Motor neuron (in vitro differentiated cells): ENCODE measurements around the gene PLEKHG1. TPM values are rescaled to one million over a fixed set of nuclear protein-coding genes. Genes with fewer than 3 reads are reported as not detected.
A peak's percentile ranks its signal among the peaks of the same experiment; 100 is the strongest.

Experiments used
- ATAC-seq, 8 experiments: fragments of 200-7000 bp; cut with Tn5 transposase; replicated peaks in 6 of 8; 2 replicates each; pipeline ENCODE4 v1.8.0; 2021; ENCODE audit warnings: mild to moderate bottlenecking in 8 of 8, moderate library complexity in 8 of 8
- H3K27ac ChIP-seq, 2 donors: fragments of 250-450 bp; sonication (Bioruptor Pico); 2 replicates each; pipeline ENCODE4 v1.9.0; 2021; ENCODE audit warnings: antibody characterized with exemption in 2 of 2, mild to moderate bottlenecking in 2 of 2, moderate library complexity in 1 of 2
- H3K4me1 ChIP-seq, 2 donors: fragments of 250-450 bp; sonication (Bioruptor Pico); replicated peaks in 1 of 2; 2 replicates each; pipeline ENCODE4 v1.6.1; 2021; ENCODE audit warnings: antibody characterized with exemption in 2 of 2, mild to moderate bottlenecking in 2 of 2, moderate library complexity in 1 of 2
- H3K4me3 ChIP-seq, 5 donors: fragments of 250-450 bp; sonication (Bioruptor Pico); 2 replicates each; pipeline ENCODE4 v1.9.0; 2021; ENCODE audit warnings: antibody characterized with exemption in 5 of 5, mild to moderate bottlenecking in 5 of 5, moderate library complexity in 4 of 5
- WGBS, 10 experiments: fragments of 450-650 bp; shearing (Covaris generic); methylation state at CpG; one replicate each; pipeline ENCODE4 v1.0.0; 2022; 5-methylcytosine and 5-hydroxymethylcytosine counted together
- in situ Hi-C, 9 experiments: fragments of 400-800 bp; cut with MboI; loops; one replicate each; pipeline ENCODE4 v1.15.0; 2021; ENCODE audit warnings: low sequenced_read_pairs in 9 of 9, low pct_unique_long_range_greater_than_20kb in 2 of 9; ENCODE audit not compliant: unreplicated experiment in 9 of 9
- total RNA-seq, 8 experiments: library from RNA; unstranded; fragments of 300-600 nt; gene quantifications; 2 replicates each; pipeline versions ENCODE4 v1.2.3 to v1.2.4, GENCODE V29; 2022

PLEKHG1 gene
- 10 to 100 TPM in 5 of 8 experiments, 1 to 10 TPM in 3; 7.8 to 48.8 (median 11.3) TPM for total RNA-seq

DNA sequence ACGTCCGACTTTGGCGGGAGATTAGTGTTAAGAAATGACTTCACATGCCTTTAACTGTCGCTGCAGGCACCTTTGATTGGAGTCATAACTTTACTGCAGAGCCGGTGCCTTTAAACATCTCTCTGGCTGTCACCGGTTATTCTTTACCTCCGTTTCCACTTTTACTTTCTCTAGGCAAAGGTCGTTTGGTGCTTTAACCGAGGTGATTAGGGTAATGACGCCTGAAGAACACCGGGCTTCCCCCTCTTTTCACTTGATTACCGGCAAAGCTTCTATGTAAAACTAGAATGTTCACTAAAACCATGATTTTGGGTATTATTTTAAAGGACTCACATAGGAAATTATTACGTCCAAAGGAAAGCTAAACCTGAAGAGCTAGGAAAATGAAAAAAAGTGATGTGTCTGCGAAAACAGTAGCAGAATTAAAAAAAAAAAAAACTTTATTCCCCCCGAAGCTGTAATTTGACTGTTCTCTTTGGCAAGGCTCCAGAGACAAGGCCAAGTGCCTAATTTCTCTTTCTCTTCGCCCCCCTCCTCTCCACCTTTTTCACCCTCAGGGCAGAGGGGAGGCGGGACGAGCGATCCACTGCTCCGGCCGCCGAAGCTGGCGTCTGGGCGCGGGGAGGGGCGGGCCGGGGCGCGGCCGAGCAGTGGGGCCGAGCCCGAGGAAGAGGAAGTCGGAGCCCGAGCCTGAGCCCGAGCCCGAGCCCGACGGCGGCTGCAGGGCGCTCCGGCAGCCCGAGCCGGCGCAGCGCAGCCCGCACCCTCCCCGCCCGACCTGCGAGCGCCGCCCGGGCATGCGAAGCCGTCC lies at the start of gene PLEKHG1:
Gene PLEKHG1 (plus strand): TSS at position 687 of the 811 bp plus-strand sequence. CDS start 133,797 bp downstream, outside the sequence.
- H3K27ac ChIP-seq, result peak within 1 kb of the TSS; percentile 90 to 94
- in situ Hi-C loops, result loop anchor here in 3 of 9 experiments (25.0 kb wide), 3 partner anchors 162 to 213 kb away; no protein-coding TSS in a partner anchor
- peak; percentile 66 to 89 (median 68) for ATAC-seq
- peaks cover 19 to 22% of the 10 kb centered on the region in 2 donors for H3K4me1 ChIP-seq
- WGBS, 10 experiments, result 4 to 71% (median 31%) methylated on average over 4 to 10 of the region's 54 CpGs
- peak within 1 kb of the TSS; percentile 59 to 98 (median 96) for H3K4me3 ChIP-seq

DNA sequence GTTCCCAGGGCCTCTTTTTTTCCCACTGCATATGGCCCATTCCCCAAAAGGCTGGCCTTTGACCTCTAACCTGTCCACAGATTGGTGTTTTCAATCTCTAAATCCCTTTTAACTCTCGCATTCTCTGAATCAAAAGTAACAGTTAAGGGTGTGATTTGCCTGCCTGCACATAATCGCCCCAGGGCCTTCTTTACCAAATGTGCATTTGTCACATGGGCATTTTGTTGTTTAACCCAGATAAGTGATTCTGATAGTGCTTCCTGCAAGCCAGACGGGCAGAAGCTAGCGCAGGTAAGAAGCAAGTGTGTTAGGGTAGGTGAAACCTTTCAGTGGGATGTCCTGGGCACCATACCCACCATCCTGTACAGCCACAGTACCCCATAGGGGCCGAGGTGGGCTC lies 49.4 kb upstream of the PLEKHG1 start:
- H3K4me3 ChIP-seq, result no peak overlapping the region
- ATAC-seq, result peak in 3 of 8 experiments; percentile 10 to 47 (median 18)
- in situ Hi-C loops, result no loop called here
- WGBS, 10 experiments, result 40 to 100% (median 82%) methylated on average over 1 to 3 of the region's 5 CpGs; no CpG with 5 or more reads in 6 of the 10 experiments
- peaks cover 0 to 30% of the 10 kb centered on the region in 2 donors for H3K4me1 ChIP-seq
- H3K27ac ChIP-seq, result no peak overlapping the region

DNA sequence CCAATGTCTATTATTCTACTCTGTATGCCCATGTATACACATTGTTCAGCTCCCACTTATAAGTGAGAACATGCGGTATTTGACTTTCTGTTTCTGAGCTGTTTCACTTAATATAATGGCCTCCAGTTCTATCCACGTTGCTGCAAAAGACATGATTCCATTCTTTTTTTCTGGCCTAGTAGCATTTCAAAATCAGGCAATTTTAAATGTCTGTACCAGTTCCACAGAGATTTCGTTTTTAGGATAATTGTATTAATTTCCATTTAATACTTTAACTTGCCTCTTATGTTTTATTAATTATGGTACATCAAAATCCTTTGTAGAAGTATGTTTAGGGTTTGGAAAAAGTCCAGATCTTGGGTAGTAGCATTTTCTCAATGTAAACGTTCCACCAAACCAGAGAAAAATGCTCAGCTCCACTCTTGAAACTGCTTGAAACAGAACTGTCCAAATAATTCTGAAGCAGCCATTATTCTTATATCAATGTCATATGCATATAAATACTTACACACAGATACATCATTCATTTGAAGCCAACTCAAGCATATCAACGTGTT lies 42.6 kb upstream of the PLEKHG1 start:
- H3K27ac ChIP-seq, result no peak overlapping the region
- no peak for ATAC-seq
- in situ Hi-C loops, result no loop called here
- no peaks in the 10 kb centered on the region for H3K4me1 ChIP-seq
- 36 to 91% (median 64%) methylated on average over 2 to 5 of the region's 5 CpGs for WGBS, 10 experiments
- no peak overlapping the region for H3K4me3 ChIP-seq

DNA sequence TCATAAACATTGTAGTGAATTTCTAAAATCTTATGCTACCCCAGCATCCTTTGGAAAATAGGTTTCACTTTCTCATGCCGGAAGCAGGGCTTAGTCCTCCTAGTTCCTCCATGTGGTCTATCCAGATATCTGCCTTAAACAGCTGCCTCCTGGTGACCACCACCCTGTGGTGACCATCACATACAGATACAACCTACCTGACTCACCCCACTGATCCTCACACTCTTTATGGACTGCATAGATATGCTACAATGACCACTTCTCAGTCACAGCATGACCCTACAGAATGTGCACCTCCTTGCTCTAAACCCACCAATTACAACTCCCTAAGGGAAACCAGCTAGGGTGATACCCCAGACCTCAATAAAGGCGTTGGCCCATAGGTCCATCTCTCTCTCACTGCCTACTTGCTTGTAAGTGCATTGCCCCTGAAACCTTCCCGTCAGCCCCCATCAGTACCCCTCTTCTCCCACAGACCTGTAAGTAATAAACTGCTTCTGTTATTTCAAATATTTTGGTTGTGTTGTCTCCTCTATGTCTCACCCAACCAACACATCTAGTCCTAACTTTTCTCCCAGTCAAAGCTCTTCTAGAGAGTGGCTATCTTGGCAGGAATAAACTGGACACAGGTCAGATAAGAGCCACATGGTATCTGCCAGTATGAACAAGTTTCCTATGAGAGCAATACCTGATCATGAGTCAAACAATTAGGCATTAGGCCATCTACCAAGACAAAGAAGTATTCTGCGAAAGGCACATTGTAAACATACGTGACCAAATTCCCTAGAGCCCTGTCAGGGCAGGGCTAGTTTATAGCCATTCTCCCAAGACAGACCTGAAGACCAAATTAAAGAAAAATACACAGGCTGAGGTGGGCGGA lies 39.4 kb upstream of the PLEKHG1 start:
- no peak overlapping the region for H3K4me3 ChIP-seq
- no peaks in the 10 kb centered on the region for H3K4me1 ChIP-seq
- in situ Hi-C loops, result no loop called here
- ATAC-seq, result peak in 2 of 8 experiments; percentile 22 to 25
- 50 to 90% (median 77%) methylated on average over 1 to 6 of the region's 6 CpGs; no CpG with 5 or more reads in 2 of the 10 experiments for WGBS, 10 experiments
- H3K27ac ChIP-seq, result no peak overlapping the region

DNA sequence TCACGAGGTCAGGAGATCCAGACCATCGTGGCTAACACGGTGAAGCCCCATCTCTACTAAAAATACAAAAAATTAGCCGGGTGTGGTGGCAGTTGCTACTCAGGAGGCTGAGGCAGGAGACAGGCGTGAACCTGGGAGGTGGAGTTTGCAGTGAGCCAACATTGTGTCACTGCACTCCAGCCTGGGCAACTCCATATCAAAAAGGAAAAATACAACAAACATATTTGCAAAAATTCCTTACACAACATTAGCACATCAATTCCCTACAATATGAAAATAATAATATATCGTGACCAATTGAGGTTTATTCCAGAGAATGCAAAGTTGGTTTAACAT lies 38.8 kb upstream of the PLEKHG1 start:
- in situ Hi-C loops, result no loop called here
- H3K4me1 ChIP-seq, result peaks cover 3 to 5% of the 10 kb centered on the region in 2 donors
- WGBS, 10 experiments, result 40 to 100% (median 75%) methylated on average over 1 to 6 of the region's 6 CpGs; no CpG with 5 or more reads in 2 of the 10 experiments
- H3K4me3 ChIP-seq, result no peak overlapping the region
- ATAC-seq, result no peak
- H3K27ac ChIP-seq, result no peak overlapping the region

DNA sequence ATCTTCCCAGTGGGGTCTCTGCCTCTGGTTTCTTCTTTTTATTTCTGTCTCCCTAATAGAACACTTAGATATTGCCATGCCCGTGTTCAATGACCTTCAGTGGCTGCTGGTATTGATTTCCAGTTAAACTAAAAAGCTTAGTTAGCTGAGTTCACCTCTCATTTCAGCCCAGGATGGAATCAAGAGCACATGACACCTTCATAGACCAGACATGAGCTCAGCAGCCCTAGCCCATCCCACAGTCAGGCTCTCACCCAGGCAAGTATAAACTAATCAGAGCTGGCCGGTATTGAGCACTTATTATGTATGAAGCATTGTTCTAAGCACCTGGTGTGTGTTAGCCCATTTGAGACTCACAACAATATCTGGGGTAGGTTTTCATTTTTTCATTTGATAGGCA lies 33.7 kb upstream of the PLEKHG1 start:
- 33 to 100% (median 64%) methylated on average over 1 to 2 of the region's 2 CpGs; no CpG with 5 or more reads in 6 of the 10 experiments for WGBS, 10 experiments
- Histone ChIP-seq H3K4me3 (no peak overlapping the region), H3K27ac (no peak overlapping the region), H3K4me1 (peaks cover 40 to 45% of the 10 kb centered on the region in 2 donors)
- no peak for ATAC-seq
- in situ Hi-C loops, result no loop called here

DNA sequence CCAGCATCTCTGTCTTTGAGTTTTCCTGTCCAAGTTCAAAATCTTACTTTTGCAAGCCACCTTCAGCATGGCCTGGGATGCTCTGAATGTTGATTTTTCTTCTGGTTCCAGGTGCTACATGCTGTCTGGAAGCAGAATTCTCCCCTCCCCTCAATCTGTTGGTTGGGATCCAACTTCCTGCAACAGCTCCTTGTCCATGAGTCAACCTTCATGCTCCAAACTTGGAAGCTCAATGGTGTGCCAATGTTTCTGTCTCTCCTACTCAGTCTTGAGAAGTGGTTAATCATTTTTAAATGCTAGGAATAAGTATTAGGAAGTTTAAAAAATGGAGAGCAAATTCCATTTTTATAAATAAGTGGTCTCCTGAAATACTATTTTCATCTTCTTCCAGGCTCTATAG lies 33.2 kb upstream of the PLEKHG1 start:
- in situ Hi-C loops, result no loop called here
- ATAC-seq, result no peak
- no peak overlapping the region for H3K27ac ChIP-seq

DNA sequence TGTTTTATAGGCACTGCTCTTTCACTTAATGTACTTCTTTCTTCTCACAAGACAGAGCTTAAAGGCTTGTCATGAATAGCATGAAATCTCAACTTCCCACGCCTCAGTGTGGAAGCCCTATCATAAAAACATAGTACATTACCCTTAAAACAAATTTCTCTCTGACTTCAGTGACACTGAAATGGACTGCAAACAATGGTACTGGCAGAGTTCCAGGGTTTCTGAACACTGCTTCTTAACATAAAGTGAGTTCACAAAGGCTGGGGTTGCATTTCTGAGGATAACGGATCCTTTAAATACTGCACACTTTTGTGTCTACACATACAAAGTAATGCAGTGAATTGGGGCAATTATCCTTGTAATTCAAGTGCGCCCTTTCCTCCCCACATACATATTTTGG lies 32.3 kb upstream of the PLEKHG1 start:
- ATAC-seq, result peak in 5 of 8 experiments; percentile 57 to 78 (median 69)
- Histone ChIP-seq H3K4me1 (peaks cover 40 to 53% of the 10 kb centered on the region in 2 donors), H3K27ac (peak overlapping the region; percentile 35 to 45), H3K4me3 (no peak overlapping the region)
- in situ Hi-C loops, result no loop called here
- WGBS, 10 experiments, result 20 to 82% (median 60%) methylated on average over 1 to 3 of the region's 3 CpGs; no CpG with 5 or more reads in 2 of the 10 experiments

More for the DNA sequence above, 33.2 kb upstream of the PLEKHG1 start:
- H3K4me1 ChIP-seq, result peaks cover 40 to 51% of the 10 kb centered on the region in 2 donors
- no peak overlapping the region for H3K4me3 ChIP-seq

DNA sequence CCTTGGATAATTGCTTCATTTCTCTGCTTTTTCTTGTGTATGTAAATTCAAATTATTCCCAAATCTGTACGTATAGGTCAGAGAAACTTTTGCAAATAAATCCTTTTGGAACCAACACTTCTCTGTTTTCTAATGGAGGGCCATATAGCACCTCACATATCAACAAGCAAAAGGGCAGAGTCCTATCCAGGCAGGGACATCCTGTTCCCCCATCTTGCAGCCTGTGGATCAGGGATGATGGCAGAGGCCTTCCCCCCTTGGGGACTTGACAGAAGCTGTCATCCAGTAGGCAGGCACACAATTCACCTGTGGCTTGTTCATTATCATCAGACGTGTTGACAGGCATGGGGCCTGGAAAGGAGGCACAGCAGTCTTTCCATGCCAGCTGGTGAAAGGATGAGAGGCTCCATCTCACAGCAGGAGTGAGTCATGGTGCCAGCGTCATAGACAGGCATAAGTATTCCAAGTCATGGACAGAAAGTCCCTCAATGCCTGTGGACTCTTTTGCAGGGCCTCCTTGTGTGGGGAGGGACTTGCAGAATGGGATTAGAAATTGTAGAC lies 31.8 kb upstream of the PLEKHG1 start:
- in situ Hi-C loops, result no loop called here
- WGBS, 10 experiments, result 0 to 89% (median 63%) methylated on average over 1 to 2 of the region's 3 CpGs; no CpG with 5 or more reads in 4 of the 10 experiments
- peak overlapping the region; percentile 18 to 46 for H3K27ac ChIP-seq
- no peak overlapping the region for H3K4me3 ChIP-seq
- H3K4me1 ChIP-seq, result peaks cover 44 to 58% of the 10 kb centered on the region in 2 donors
- peak in 7 of 8 experiments; percentile 25 to 84 (median 73) for ATAC-seq

DNA sequence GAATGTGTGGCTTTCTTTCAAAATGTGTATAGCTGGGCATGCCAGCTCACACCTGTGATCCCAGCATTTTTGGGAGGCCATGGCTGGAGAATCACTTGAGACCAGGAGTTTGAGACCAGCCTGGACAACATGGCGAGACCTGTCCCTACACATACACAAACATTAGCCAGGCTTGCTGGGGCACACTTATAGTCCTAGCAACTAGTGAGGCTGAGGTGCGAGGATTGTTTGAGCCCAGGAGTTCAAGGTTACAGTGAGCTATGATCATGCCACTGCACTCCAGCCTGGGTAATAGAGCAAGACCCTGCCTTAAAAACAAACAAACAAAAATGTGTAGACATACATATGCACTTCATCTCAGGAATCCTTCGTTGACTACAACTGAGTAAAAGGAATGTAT lies 31.1 kb upstream of the PLEKHG1 start:
- 15 to 100% (median 75%) methylated on average over 1 to 3 of the region's 3 CpGs; no CpG with 5 or more reads in 1 of the 10 experiments for WGBS, 10 experiments
- in situ Hi-C loops, result no loop called here
- Histone ChIP-seq H3K27ac (peak overlapping the region in 1 of 2 donors; percentile 18), H3K4me3 (no peak overlapping the region), H3K4me1 (peaks cover 51 to 65% of the 10 kb centered on the region in 2 donors)
- ATAC-seq, result peak in 1 of 8 experiments; percentile 62

DNA sequence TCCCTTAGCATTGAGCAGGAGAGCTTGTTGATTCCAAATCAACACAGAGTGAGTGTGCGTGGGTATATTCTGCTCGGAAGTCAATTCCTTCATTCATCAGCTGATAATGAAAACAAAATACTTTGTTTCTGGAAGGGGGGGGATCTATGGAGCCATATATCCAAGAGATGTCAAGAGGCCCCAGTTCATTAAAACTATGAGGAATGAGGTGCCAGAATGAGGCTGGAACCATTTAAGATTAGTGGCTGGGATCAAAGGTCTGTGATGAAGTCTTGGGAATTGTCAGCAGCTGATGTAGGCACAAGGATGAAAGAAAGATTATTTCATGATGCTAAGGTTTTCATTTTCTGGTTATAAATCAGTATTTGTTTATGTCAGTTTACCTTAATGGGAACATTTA lies 30.5 kb upstream of the PLEKHG1 start:
- no peak for ATAC-seq
- H3K27ac ChIP-seq, result no peak overlapping the region
- 51 to 100% (median 94%) methylated on average over 1 to 2 of the region's 2 CpGs; no CpG with 5 or more reads in 2 of the 10 experiments for WGBS, 10 experiments
- in situ Hi-C loops, result no loop called here
- no peak overlapping the region for H3K4me3 ChIP-seq
- H3K4me1 ChIP-seq, result peaks cover 52 to 65% of the 10 kb centered on the region in 2 donors

DNA sequence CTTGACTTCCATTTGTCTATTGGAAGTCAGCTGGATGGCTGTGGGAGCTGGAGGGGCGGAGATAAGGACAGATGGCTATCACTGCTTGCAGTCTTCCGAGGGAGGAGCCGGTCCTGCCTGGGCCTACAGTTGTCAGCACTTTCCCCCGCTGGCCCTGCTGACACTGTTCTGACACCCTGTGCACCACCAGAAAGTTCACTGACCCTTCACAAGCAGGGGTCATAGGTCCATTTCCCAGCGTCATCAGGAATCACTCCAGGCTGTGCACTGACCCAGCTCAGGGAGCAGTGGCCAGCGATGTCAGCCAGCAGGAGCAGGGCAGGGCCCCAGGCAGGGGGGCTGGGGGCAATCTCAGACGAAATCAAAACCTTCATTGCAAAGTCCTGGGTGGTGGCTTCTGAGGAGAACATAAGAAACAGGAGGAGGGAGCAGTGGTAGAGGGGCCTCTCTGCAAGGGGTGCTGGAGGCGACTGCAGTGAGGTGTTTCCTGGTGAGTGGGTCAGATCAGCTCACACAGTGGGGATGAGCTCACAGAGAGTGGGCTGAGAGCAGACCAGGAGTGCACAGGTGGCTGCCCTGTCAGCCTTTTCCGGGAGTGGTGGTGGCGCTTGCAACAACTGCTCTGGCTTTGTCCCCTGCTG lies 26.5 kb upstream of the PLEKHG1 start:
- ATAC-seq, result peak; percentile 19 to 83 (median 74)
- 18 to 100% (median 47%) methylated on average over 1 to 9 of the region's 10 CpGs; no CpG with 5 or more reads in 2 of the 10 experiments for WGBS, 10 experiments
- in situ Hi-C loops, result no loop called here
- H3K4me1 ChIP-seq, result peaks cover 31 to 47% of the 10 kb centered on the region in 2 donors
- H3K4me3 ChIP-seq, result no peak overlapping the region
- peak overlapping the region; percentile 0 to 43 for H3K27ac ChIP-seq
